HepG2 (cell line): ENCODE results near the gene FBH1. TPM values are rescaled to one million over a fixed set of nuclear protein-coding genes. Genes with fewer than 3 reads are reported as not detected.

ENCODE experiments used
- CSRNP1 ChIP-seq: sonication (generic); formaldehyde crosslinking; IDR thresholded peaks from 2 replicates; pipeline ENCODE4 v1.8.1; 2023; ENCODE audit warnings: mild to moderate bottlenecking, missing genetic modification reagents
- DZIP1 ChIP-seq: sonication (generic); formaldehyde crosslinking; IDR thresholded peaks from 2 replicates; pipeline ENCODE4 v1.5.0; 2020; ENCODE audit warnings: mild to moderate bottlenecking, missing genetic modification reagents
- HDAC2 ChIP-seq: sonication (generic); formaldehyde crosslinking; IDR thresholded peaks from 2 replicates; pipeline ENCODE4 v1.4.0; 2020; ENCODE audit warnings: missing genetic modification reagents
- IRF9 ChIP-seq: sonication (generic); formaldehyde crosslinking; IDR thresholded peaks from 2 replicates; pipeline ENCODE4 v1.8.0; 2022; ENCODE audit warnings: missing genetic modification reagents, mild to moderate bottlenecking, borderline replicate concordance
- ISL2 ChIP-seq: sonication (generic); formaldehyde crosslinking; IDR thresholded peaks from 2 replicates; pipeline ENCODE4 v1.5.0; 2020; ENCODE audit warnings: missing genetic modification reagents
- NFATC3 ChIP-seq: sonication (generic); formaldehyde crosslinking; IDR thresholded peaks from 2 replicates; pipeline ENCODE4 v1.5.1; 2020; ENCODE audit warnings: mild to moderate bottlenecking, missing genetic modification reagents
- NFYB ChIP-seq: sonication (generic); formaldehyde crosslinking; IDR thresholded peaks from 2 replicates; pipeline ENCODE4 v1.4.0; 2020; ENCODE audit warnings: missing genetic modification reagents
- SIN3A ChIP-seq: IDR thresholded peaks from 2 replicates; pipeline ENCODE4 v1.6.1; 2011; ENCODE audit warnings: low read depth, mild to moderate bottlenecking, control low read depth, low read length, borderline replicate concordance
- TCF7 ChIP-seq: sonication (generic); IDR thresholded peaks from 2 replicates; pipeline ENCODE4 v1.6.1; 2016; ENCODE audit warnings: antibody characterized with exemption, low read depth
- THAP7 ChIP-seq: sonication (generic); formaldehyde crosslinking; IDR thresholded peaks from 2 replicates; pipeline ENCODE4 v1.8.1; 2023; ENCODE audit warnings: mild to moderate bottlenecking, missing genetic modification reagents
- ZBTB42 ChIP-seq: sonication (generic); formaldehyde crosslinking; IDR thresholded peaks from 2 replicates; pipeline ENCODE4 v1.5.0; 2020; ENCODE audit warnings: mild to moderate bottlenecking, missing genetic modification reagents
- ZNF326 ChIP-seq: sonication (generic); formaldehyde crosslinking; IDR thresholded peaks from 2 replicates; pipeline ENCODE4 v1.4.0; 2020; ENCODE audit warnings: missing genetic modification reagents, borderline replicate concordance
- ZNF34 ChIP-seq: sonication (generic); formaldehyde crosslinking; IDR thresholded peaks from 2 replicates; pipeline ENCODE4 v1.4.0; 2020; ENCODE audit warnings: mild to moderate bottlenecking, missing genetic modification reagents, borderline replicate concordance
- ZNF362 ChIP-seq: sonication (generic); formaldehyde crosslinking; IDR thresholded peaks from 2 replicates; pipeline ENCODE4 v1.4.0; 2020; ENCODE audit warnings: missing genetic modification reagents, mild to moderate bottlenecking, borderline replicate concordance
- ZNF441 ChIP-seq: sonication (generic); formaldehyde crosslinking; IDR thresholded peaks from 2 replicates; pipeline ENCODE4 v1.7.0; 2021; ENCODE audit warnings: missing genetic modification reagents, borderline replicate concordance
- ZNF770 ChIP-seq: sonication (generic); formaldehyde crosslinking; IDR thresholded peaks from 2 replicates; pipeline ENCODE4 v1.5.0; 2020; ENCODE audit warnings: mild to moderate bottlenecking, missing genetic modification reagents
- ZNF83 ChIP-seq: sonication (generic); formaldehyde crosslinking; IDR thresholded peaks from 2 replicates; pipeline ENCODE4 v1.4.0; 2020; ENCODE audit warnings: missing genetic modification reagents, mild to moderate bottlenecking, borderline replicate concordance
- polyA plus RNA-seq, 8 experiments: library from polyadenylated mRNA; depleted of rRNA in 3 of 8; stranded (reverse) in 7 of 8; unstranded in 1 of 8; fragments of >200 nt; fragmentation: Illumina TruSeq in 4 of 8; extraction: Trizol in 4 of 8; gene quantifications; 2 replicates each; pipeline versions ENCODE4 v1.2.1 to v1.2.3, GENCODE V29; 2011 to 2016; ENCODE audit warnings: low read depth in 4 of 8, missing spikeins in 1 of 8, mixed read lengths in 1 of 8; ENCODE audit not compliant: insufficient read depth in 1 of 8
- total RNA-seq, 5 experiments: library from RNA; depleted of rRNA; stranded (reverse); fragments of >200 nt; fragmentation: Illumina TruSeq; extraction: Trizol; gene quantifications; 2 replicates each; pipeline ENCODE4 v1.2.3, GENCODE V29; 2016; ENCODE audit warnings: low read depth in 1 of 5

The FBH1 gene
- total and polyA plus RNA-seq, 2 of the 13 experiments (the other 11 are each of a cell fraction or from before 2014, with no cell fraction given): 48.8 to 60.3 TPM

GRCh38 chr10:5889624-5890451 lies at the start of gene FBH1, which contains the start of gene ANKRD16 (continued):
- TF ChIP-seq ZNF770 (CRISPR knock-in tag) (peak; percentile 54), ZNF441 (CRISPR knock-in tag) (peak; percentile 74; the same call in 1 of the 2 replicates), ZNF34 (CRISPR knock-in tag) (no peak), CSRNP1 (peak; percentile 78), TCF7 (no peak), THAP7 (CRISPR knock-in tag) (peak; percentile 72; the same call in 1 of the 2 replicates), IRF9 (no peak), ZNF362 (0 out of 2 replicates have a peak, but pooled peaks have one; percentile 15), ISL2 (CRISPR knock-in tag) (peak; percentile 81), NFYB (CRISPR knock-in tag) (peak; percentile 98), ZBTB42 (CRISPR knock-in tag) (no peak), ZNF326 (CRISPR knock-in tag) (no peak), NFATC3 (CRISPR knock-in tag) (no peak), HDAC2 (CRISPR knock-in tag) (peak; percentile 45; the same call in 1 of the 2 replicates), DZIP1 (CRISPR knock-in tag) (peak; percentile 88), SIN3A (no peak; the same call in 1 of the 2 replicates), ZNF83 (0 out of 2 replicates have a peak, but pooled peaks have one; percentile 73)
